CD4-positive, CD25-positive, alpha-beta regulatory T cell (primary cell): Measurements from ENCODE around the gene COIL. TPM values are rescaled to one million over a fixed set of nuclear protein-coding genes. Genes with fewer than 3 reads are reported as not detected.
A peak's percentile ranks its signal among the peaks of the same experiment; 100 is the strongest.

ENCODE experiments used
- ATAC-seq, 2 donors: fragments of 150-1000 bp; cut with Tn5 transposase; one replicate each; pipeline ENCODE4 v1.10.0; 2021; ENCODE audit warnings: low read depth in 2 of 2, moderate number of reproducible peaks in 2 of 2, moderate library complexity in 1 of 2
- DNase-seq, 3 donors: peaks; one replicate each; pipeline versions ENCODE4 v3.0.0 to v3.0.0-alpha.2; 2012 to 2022; ENCODE audit warnings: mixed read lengths in 1 of 3
- H3K27ac ChIP-seq: one replicate; pipeline ENCODE4 v1.7.0; 2013; ENCODE audit warnings: mild to moderate bottlenecking, low read length; ENCODE audit not compliant: insufficient read depth, poor library complexity, severe bottlenecking
- H3K27me3 ChIP-seq: one replicate; pipeline ENCODE4 v1.7.0; 2013; ENCODE audit warnings: low read length; ENCODE audit not compliant: control insufficient read depth, insufficient read depth
- H3K36me3 ChIP-seq: one replicate; pipeline ENCODE4 v1.7.0; 2013; ENCODE audit warnings: mild to moderate bottlenecking, low read length, moderate library complexity; ENCODE audit not compliant: control insufficient read depth, insufficient read depth
- H3K4me1 ChIP-seq: 2 replicates; pipeline ENCODE4 v1.7.0; 2013; ENCODE audit warnings: mild to moderate bottlenecking, low read length; ENCODE audit not compliant: insufficient read depth, control insufficient read depth, poor library complexity, severe bottlenecking
- H3K4me3 ChIP-seq: one replicate; pipeline ENCODE4 v1.7.0; 2013; ENCODE audit warnings: low read depth, mild to moderate bottlenecking, low read length, moderate library complexity
- H3K9me3 ChIP-seq, 2 experiments: 1 replicate in 1 of 2; 2 replicates in 1 of 2; pipeline ENCODE4 v1.7.0; 2013; ENCODE audit warnings: low read length in 2 of 2, mild to moderate bottlenecking in 1 of 2, moderate library complexity in 1 of 2; ENCODE audit not compliant: control insufficient read depth in 2 of 2
- H3K27ac Mint-ChIP-seq, 3 donors: one replicate each; pipeline ENCODE4 v1.8.0; 2020 to 2022; ENCODE audit warnings: mild to moderate bottlenecking in 3 of 3, mixed read lengths in 3 of 3, moderate library complexity in 2 of 3
- H3K27me3 Mint-ChIP-seq: one replicate; pipeline ENCODE4 v1.8.0; 2022; ENCODE audit warnings: mild to moderate bottlenecking, mixed read lengths
- H3K36me3 Mint-ChIP-seq: one replicate; pipeline ENCODE4 v1.8.0; 2020; ENCODE audit warnings: mixed read lengths
- H3K4me1 Mint-ChIP-seq, 4 donors: one replicate each; pipeline ENCODE4 v1.8.0; 2020 to 2022; ENCODE audit warnings: mixed read lengths in 4 of 4, mild to moderate bottlenecking in 1 of 4
- H3K4me3 Mint-ChIP-seq, 4 donors: one replicate each; pipeline ENCODE4 v1.8.0; 2020 to 2022; ENCODE audit warnings: mild to moderate bottlenecking in 4 of 4, mixed read lengths in 4 of 4, moderate library complexity in 3 of 4
- H3K9me3 Mint-ChIP-seq, 7 donors: one replicate each; pipeline ENCODE4 v1.8.0; 2020 to 2022; ENCODE audit warnings: mixed read lengths in 7 of 7, mild to moderate bottlenecking in 3 of 7, moderate library complexity in 2 of 7
- polyA plus RNA-seq, 4 donors: library from polyadenylated mRNA; unstranded; fragments of 300-500 nt; fragmentation: Illumina TruSeq; gene quantifications; one replicate each; pipeline ENCODE4 v1.2.3, GENCODE V29; 2021
- total RNA-seq: library from RNA; stranded (reverse); gene quantifications from one replicate; pipeline ENCODE4 v1.2.3, GENCODE V29; 2022

Gene COIL
- total RNA-seq (19.3 TPM), polyA plus RNA-seq (10 to 100 TPM; 15.4 to 21.4 (median 17.9) TPM)

- H3K27me3 Mint-ChIP-seq: peaks cover 9% of the 10 kb centered on the region
- H3K4me3 ChIP-seq: peak within 1 kb of the TSS; percentile 80
- peak; percentile 98 to 99 for ATAC-seq
- H3K36me3 ChIP-seq: peaks cover 6% of the 10 kb centered on the region
- no peaks in the 10 kb centered on the region for H3K9me3 ChIP-seq
- H3K27ac ChIP-seq: peak within 1 kb of the TSS; percentile 90
- peak within 1 kb of the TSS; percentile 90 to 91 (median 90) for H3K4me3 Mint-ChIP-seq
- peaks cover 8% of the 10 kb centered on the region for H3K36me3 Mint-ChIP-seq
- H3K27me3 ChIP-seq: no peaks in the 10 kb centered on the region
- H3K27ac Mint-ChIP-seq: peak within 1 kb of the TSS; percentile 43 to 94 (median 90)
- peak; percentile 85 to 94 (median 93) for DNase-seq
- peaks cover 0 to 3% (median 0%) of the 10 kb centered on the region in 7 donors for H3K9me3 Mint-ChIP-seq
- H3K4me1 Mint-ChIP-seq: peaks cover 11 to 37% (median 20%) of the 10 kb centered on the region in 4 donors
- peaks cover 15% of the 10 kb centered on the region for H3K4me1 ChIP-seq
Observed at GRCh38 chr17:56960596-56961538, at the start of gene COIL. Gene COIL (minus strand): TSS chr17:56961050. CDS start chr17:56961019, 31 bp downstream.

GRCh38 chr17:57010487-57010886 is 49.6 kb upstream of the COIL start:
- Histone ChIP-seq H3K4me1 (peaks cover 7% of the 10 kb centered on the region), H3K36me3 (no peaks in the 10 kb centered on the region), H3K4me3 (peak overlapping the region; percentile 49), H3K27ac (no peak overlapping the region), H3K9me3 (no peaks in the 10 kb centered on the region), H3K27me3 (no peaks in the 10 kb centered on the region)
- DNase-seq (no peak), ATAC-seq (peak in 1 of 2 donors; percentile 12)
- peaks cover 17% of the 10 kb centered on the region for H3K27me3 Mint-ChIP-seq
- peaks cover 5 to 7% (median 6%) of the 10 kb centered on the region in 4 donors for H3K4me1 Mint-ChIP-seq
- peak overlapping the region in 1 of 3 donors; percentile 67 for H3K27ac Mint-ChIP-seq
- peaks cover 5% of the 10 kb centered on the region for H3K36me3 Mint-ChIP-seq
- no peaks in the 10 kb centered on the region for H3K9me3 Mint-ChIP-seq
- H3K4me3 Mint-ChIP-seq: peak overlapping the region in 2 of 4 donors; percentile 10 to 56

- H3K4me3 Mint-ChIP-seq: peak overlapping the region in 2 of 4 donors; percentile 10 to 56
- peak; percentile 86 to 88 for ATAC-seq
- H3K36me3 Mint-ChIP-seq: peaks cover 8% of the 10 kb centered on the region
- Histone ChIP-seq H3K9me3 (no peaks in the 10 kb centered on the region), H3K27me3 (no peaks in the 10 kb centered on the region), H3K4me1 (peaks cover 7% of the 10 kb centered on the region), H3K4me3 (peak overlapping the region; percentile 49), H3K27ac (no peak overlapping the region), H3K36me3 (no peaks in the 10 kb centered on the region)
- no peaks in the 10 kb centered on the region for H3K9me3 Mint-ChIP-seq
- DNase-seq: peak; percentile 27 to 73 (median 49)
- H3K27ac Mint-ChIP-seq: peak overlapping the region in 1 of 3 donors; percentile 3
- H3K4me1 Mint-ChIP-seq: peaks cover 5 to 7% (median 6%) of the 10 kb centered on the region in 4 donors
- H3K27me3 Mint-ChIP-seq: peaks cover 17% of the 10 kb centered on the region
Observed at GRCh38 chr17:57009737-57010445, 49.0 kb upstream of the COIL start.

GRCh38 chr17:57008958-57009357 is 48.1 kb upstream of the COIL start:
- H3K27ac ChIP-seq: no peak overlapping the region
- H3K27me3 ChIP-seq: no peaks in the 10 kb centered on the region
- no peaks in the 10 kb centered on the region for H3K36me3 ChIP-seq
- H3K9me3 Mint-ChIP-seq: no peaks in the 10 kb centered on the region
- no peak for ATAC-seq
- H3K27ac Mint-ChIP-seq: peak overlapping the region in 1 of 3 donors; percentile 71
- peaks cover 17% of the 10 kb centered on the region for H3K27me3 Mint-ChIP-seq
- peaks cover 5 to 7% (median 6%) of the 10 kb centered on the region in 4 donors for H3K4me1 Mint-ChIP-seq
- H3K4me3 ChIP-seq: no peak overlapping the region
- no peaks in the 10 kb centered on the region for H3K9me3 ChIP-seq
- no peak overlapping the region for H3K4me3 Mint-ChIP-seq
- H3K36me3 Mint-ChIP-seq: peaks cover 8% of the 10 kb centered on the region
- peaks cover 7% of the 10 kb centered on the region for H3K4me1 ChIP-seq
- DNase-seq: no peak

GRCh38 chr17:57006040-57006439 is 45.2 kb upstream of the COIL start:
- DNase-seq (no peak), ATAC-seq (no peak)
- Mint-ChIP-seq H3K27me3 (peaks cover 12% of the 10 kb centered on the region), H3K9me3 (no peaks in the 10 kb centered on the region), H3K4me1 (peaks cover 5 to 7% (median 6%) of the 10 kb centered on the region in 4 donors), H3K36me3 (peaks cover 17% of the 10 kb centered on the region), H3K27ac (no peak overlapping the region), H3K4me3 (no peak overlapping the region)
- Histone ChIP-seq H3K36me3 (peaks cover 5% of the 10 kb centered on the region), H3K27ac (no peak overlapping the region), H3K4me1 (peaks cover 7% of the 10 kb centered on the region), H3K9me3 (no peaks in the 10 kb centered on the region), H3K4me3 (no peak overlapping the region), H3K27me3 (no peaks in the 10 kb centered on the region)

- Mint-ChIP-seq H3K27me3 (peaks cover 10% of the 10 kb centered on the region), H3K4me3 (no peak overlapping the region), H3K36me3 (peaks cover 22% of the 10 kb centered on the region), H3K9me3 (no peaks in the 10 kb centered on the region), H3K4me1 (peaks cover 3% of the 10 kb centered on the region in 4 donors), H3K27ac (no peak overlapping the region)
- ATAC-seq (no peak), DNase-seq (no peak)
- Histone ChIP-seq H3K4me3 (no peak overlapping the region), H3K4me1 (peaks cover 3% of the 10 kb centered on the region), H3K27me3 (no peaks in the 10 kb centered on the region), H3K9me3 (no peaks in the 10 kb centered on the region), H3K36me3 (peaks cover 7% of the 10 kb centered on the region), H3K27ac (no peak overlapping the region)
Observed at GRCh38 chr17:57004944-57005579, 44.2 kb upstream of the COIL start.

- DNase-seq: no peak
- Mint-ChIP-seq H3K4me3 (no peak overlapping the region), H3K4me1 (no peaks in the 10 kb centered on the region), H3K9me3 (no peaks in the 10 kb centered on the region), H3K27me3 (no peaks in the 10 kb centered on the region), H3K27ac (peak overlapping the region in 2 of 3 donors; percentile 16 to 78), H3K36me3 (peaks cover 31% of the 10 kb centered on the region)
- ATAC-seq: no peak
- H3K4me3 ChIP-seq: no peak overlapping the region
- no peaks in the 10 kb centered on the region for H3K27me3 ChIP-seq
- H3K4me1 ChIP-seq: no peaks in the 10 kb centered on the region
- no peak overlapping the region for H3K27ac ChIP-seq
- H3K9me3 ChIP-seq: no peaks in the 10 kb centered on the region
- peaks cover 7% of the 10 kb centered on the region for H3K36me3 ChIP-seq
Observed at GRCh38 chr17:57002904-57003303, 42.1 kb upstream of the COIL start.
